Erythroblast (primary cell): ENCODE data around the gene C1orf52.

ENCODE experiments used
- DNase-seq, 2 experiments: peaks; one replicate each; lab custom pipeline; 2025; lab: John Stamatoyannopoulos, UW
- GATA1 ChIP-seq: IDR thresholded peaks from 2 replicates; pipeline ENCODE4 v1.6.1; 2011; ENCODE audit warnings: low read depth, mild to moderate bottlenecking, control low read depth, low read length, moderate library complexity
- POLR2A ChIP-seq: IDR thresholded peaks from 2 replicates; pipeline ENCODE4 v1.6.1; 2011; ENCODE audit warnings: mild to moderate bottlenecking, low read length

The C1orf52 gene

DNA sequence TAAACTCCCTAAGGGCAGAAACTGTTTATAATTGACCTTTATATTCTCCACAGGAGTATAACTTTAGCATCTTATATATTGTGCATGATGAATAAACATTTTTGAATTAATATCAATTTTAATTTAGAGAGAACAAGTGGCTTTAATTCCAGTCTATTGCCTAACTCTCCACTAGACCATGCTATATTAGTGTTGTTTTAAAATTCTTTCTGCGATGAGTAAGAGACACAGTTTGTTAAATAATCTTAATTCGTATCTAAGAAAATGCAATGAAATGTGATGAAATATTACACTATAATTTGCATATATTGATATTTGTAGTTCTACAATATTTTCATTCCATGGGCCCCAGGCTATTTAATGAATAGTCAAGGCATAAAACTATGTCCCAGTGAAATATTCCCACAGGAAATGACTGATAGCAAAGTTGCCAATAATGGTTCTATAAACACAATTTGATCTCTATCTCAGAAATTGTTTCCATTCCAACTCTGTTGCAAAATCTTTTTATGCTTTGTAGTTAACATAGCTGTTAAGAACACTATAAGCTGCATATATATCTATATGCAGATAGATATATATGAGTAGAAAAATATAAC lies 55.8 kb downstream of the C1orf52 start:
- no peak for DNase-seq
- TF ChIP-seq POLR2A: no peak
- no peak for TF ChIP-seq GATA1

- TF ChIP-seq GATA1: no peak
- TF ChIP-seq POLR2A: no peak
- DNase-seq: no peak
Measured at GRCh38 chr1:85202864-85203255, 56.6 kb downstream of the C1orf52 start.

GRCh38 chr1:85202092-85202863 lies 57.2 kb downstream of the C1orf52 start:
- no peak for TF ChIP-seq GATA1
- no peak for TF ChIP-seq POLR2A
- DNase-seq: peak in 1 of 2 experiments; percentile 33

DNA sequence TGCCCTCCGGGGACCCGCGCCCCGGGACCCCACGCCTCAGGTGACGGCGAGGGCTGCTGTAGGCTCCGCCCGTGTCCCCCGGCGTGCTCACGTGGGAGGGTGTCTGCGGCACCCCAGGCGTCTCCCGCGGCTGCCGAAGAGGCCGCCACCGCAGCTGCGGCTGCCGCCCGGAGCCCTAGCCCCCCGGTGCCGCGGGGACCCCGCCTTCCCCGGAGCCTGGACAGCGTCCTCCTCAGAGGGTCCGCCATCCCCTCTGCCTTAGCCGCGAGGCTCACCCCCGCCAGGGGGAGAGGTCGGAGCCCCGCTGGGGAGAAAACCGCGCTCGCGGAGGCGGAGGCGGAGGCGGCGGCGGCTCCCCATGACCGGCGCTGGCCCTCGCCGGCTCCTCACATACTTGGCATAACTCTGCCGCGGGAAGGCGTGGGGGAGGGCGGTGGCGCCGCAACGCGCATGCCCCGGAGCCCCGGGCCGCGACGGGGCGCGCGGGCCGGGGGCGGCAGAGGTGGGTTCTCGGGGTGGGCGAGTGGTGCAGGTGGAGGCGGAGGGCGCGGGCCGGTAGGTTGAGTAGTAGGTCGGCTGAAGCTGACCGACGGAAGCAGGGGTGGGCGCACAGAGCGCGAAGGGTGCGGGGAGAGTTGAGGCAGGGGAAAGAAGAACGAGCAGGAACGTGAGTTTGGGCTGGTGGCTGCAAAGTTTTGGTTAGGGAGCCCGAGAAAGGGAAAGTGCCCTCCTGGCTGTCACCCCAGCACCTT lies 57.9 kb downstream of the C1orf52 start:
- DNase-seq: peak; percentile 76 to 82
- TF ChIP-seq GATA1: no peak
- TF ChIP-seq POLR2A: peak; percentile 38

- no peak for TF ChIP-seq GATA1
- peak; percentile 69 for TF ChIP-seq POLR2A
- DNase-seq: peak; percentile 88 to 92
Measured at GRCh38 chr1:85200463-85201339, 58.8 kb downstream of the C1orf52 start, which contains the start of gene SYDE2. TSS of gene SYDE2 (minus strand) at chr1:85201016. CDS start at chr1:85200996, 20 bp downstream.
